ENCODE measurements around the gene CA10.

GRCh38 chr17:51722994-51723393 lies 435.5 kb downstream of the CA10 start:
- no peak for TF ChIP-seq POLR2A (IDR thresholded peaks at IDR 0.05)
- TF ChIP-seq CTCF (IDR thresholded peaks at IDR 0.05): no peak

Data from heart left ventricle (tissue), 13 donors.